AG04450 (cell line): ENCODE measurements around the gene TMEM259. TPM values are rescaled to one million over a fixed set of nuclear protein-coding genes. Genes with fewer than 3 reads are reported as not detected.

Experiments
- CTCF ChIA-PET: fragments of 300-600, 350-600 bp; formaldehyde crosslinking; extraction: SDS; loops from one replicate; lab custom pipeline; 2022; ENCODE audit warnings: antibody characterized with exemption, inconsistent platforms; lab: Charles Lee
- POLR2A ChIA-PET: fragments of 350-600 bp; formaldehyde crosslinking; extraction: SDS; loops from one replicate; lab custom pipeline; 2021; ENCODE audit warnings: antibody characterized with exemption, inconsistent platforms; lab: Yijun Ruan, JAX
- DNase-seq: peaks from one replicate; pipeline ENCODE4 v3.0.0-alpha.2; 2011; ENCODE audit warnings: low read depth, low spot score
- H3K27ac ChIP-seq: one replicate; pipeline ENCODE4 v1.5.1; 2012; ENCODE audit warnings: low read depth, low read length, control low read depth
- H3K27me3 ChIP-seq: one replicate; pipeline ENCODE4 v1.6.0; 2012; ENCODE audit warnings: low read length; ENCODE audit not compliant: control insufficient read depth, insufficient read depth
- H3K4me3 ChIP-seq: 2 replicates; pipeline ENCODE4 v1.5.1; 2011; ENCODE audit warnings: mild to moderate bottlenecking, low read depth, low read length, control low read depth
- H3K9me3 ChIP-seq: 2 replicates; pipeline ENCODE4 v1.5.1; 2012; ENCODE audit warnings: low read length; ENCODE audit not compliant: control insufficient read depth, insufficient read depth
- polyA plus RNA-seq: library from polyadenylated mRNA; depleted of rRNA; stranded (reverse); fragments of >200 nt; gene quantifications from 2 replicates; pipeline ENCODE4 v1.2.3, GENCODE V29; 2011
- TF ChIP-seq, protein P1 (sequence below): IDR thresholded peaks from 2 replicates; pipeline ENCODE4 v1.5.1; 2011; ENCODE audit warnings: low read depth, low read length, control low read depth, inconsistent platforms

Gene TMEM259
- polyA plus RNA-seq, 1 experiment, result 55.8 TPM

DNA sequence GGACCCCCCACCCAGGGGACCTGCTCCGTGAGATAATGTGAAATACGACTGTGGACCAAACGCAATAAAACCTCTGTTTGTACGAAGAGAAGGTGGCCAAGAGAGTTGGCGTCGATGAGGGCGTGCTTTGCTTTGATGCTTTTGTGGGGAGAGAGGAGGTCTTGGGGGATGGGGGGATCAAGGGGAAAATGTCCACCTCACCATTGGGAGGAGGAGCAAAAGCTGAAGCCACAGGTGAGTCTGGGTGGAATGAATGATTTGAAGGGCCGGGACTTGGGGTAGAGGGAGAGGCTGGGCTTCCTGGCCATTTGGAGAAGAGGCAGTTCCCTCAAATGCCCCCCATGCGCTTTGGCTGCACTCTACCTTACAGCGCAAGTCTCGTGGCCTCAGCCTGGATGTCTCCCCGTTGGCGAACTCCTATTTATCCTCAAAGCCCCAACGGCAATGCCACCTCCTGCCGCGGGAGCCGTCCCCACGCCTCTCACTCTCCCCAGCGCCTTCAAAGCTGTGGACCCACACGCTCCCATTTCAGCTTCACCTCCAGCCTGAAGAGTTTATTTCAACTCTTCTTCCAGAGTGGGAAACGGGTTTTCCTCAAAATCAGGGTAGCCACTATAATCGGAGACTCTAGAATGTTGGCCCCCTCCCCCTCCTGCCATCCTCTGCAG is 18.2 kb upstream of the TMEM259 start:
- TF ChIP-seq, protein P1, sequence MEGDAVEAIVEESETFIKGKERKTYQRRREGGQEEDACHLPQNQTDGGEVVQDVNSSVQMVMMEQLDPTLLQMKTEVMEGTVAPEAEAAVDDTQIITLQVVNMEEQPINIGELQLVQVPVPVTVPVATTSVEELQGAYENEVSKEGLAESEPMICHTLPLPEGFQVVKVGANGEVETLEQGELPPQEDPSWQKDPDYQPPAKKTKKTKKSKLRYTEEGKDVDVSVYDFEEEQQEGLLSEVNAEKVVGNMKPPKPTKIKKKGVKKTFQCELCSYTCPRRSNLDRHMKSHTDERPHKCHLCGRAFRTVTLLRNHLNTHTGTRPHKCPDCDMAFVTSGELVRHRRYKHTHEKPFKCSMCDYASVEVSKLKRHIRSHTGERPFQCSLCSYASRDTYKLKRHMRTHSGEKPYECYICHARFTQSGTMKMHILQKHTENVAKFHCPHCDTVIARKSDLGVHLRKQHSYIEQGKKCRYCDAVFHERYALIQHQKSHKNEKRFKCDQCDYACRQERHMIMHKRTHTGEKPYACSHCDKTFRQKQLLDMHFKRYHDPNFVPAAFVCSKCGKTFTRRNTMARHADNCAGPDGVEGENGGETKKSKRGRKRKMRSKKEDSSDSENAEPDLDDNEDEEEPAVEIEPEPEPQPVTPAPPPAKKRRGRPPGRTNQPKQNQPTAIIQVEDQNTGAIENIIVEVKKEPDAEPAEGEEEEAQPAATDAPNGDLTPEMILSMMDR, result no peak
- no peak overlapping the region; the same call in 1 of the 2 replicates for H3K4me3 ChIP-seq
- ChIA-PET POLR2A (interaction anchor here (0.6 to 8.2 kb wide), 12 partner anchors 10 to 230 kb away, joined by 3 to 126 read pairs (median 3); partner anchors contain the start of genes CNN2, GPX4 and RNU6-2), CTCF (interaction anchor here (0.7 to 1.1 kb wide), 2 partner anchors 10 to 224 kb away, joined by 3 read pairs; no protein-coding TSS in a partner anchor)
- no peaks in the 10 kb centered on the region for H3K27me3 ChIP-seq
- no peak for DNase-seq
- no peaks in the 10 kb centered on the region; the same call in 1 of the 2 replicates for H3K9me3 ChIP-seq
- peak overlapping the region; percentile 52 for H3K27ac ChIP-seq

DNA sequence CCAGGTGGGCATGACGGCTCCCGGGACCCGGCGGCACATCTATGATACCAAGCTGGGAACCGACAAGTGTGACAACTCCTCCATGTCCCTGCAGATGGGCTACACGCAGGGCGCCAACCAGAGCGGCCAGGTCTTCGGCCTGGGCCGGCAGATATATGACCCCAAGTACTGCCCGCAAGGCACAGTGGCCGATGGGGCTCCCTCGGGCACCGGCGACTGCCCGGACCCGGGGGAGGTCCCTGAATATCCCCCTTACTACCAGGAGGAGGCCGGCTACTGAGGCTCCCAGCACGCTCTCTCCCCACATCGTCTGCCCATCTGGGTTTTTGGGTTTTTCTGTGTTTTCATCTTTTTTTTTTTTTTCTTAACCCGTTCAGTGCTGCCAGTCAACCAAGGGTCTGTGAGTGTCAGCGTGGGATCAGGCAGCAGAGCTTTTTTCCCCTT is 16.7 kb upstream of the TMEM259 start:
- Histone ChIP-seq H3K4me3 (no peak overlapping the region), H3K27me3 (no peaks in the 10 kb centered on the region), H3K27ac (peak overlapping the region; percentile 31), H3K9me3 (no peaks in the 10 kb centered on the region; the same call in 1 of the 2 replicates)
- TF ChIP-seq, protein P1, result 0 out of 2 replicates have a peak, but pooled peaks have one; percentile 9
- DNase-seq, result no peak
- CTCF ChIA-PET, result no interaction called here
- POLR2A ChIA-PET, result interaction anchor here (0.6 to 8.2 kb wide), 4 partner anchors 9 to 65 kb away, joined by 3 to 126 read pairs (median 4); partner anchors contain the start of genes CNN2 and RNU6-2

DNA sequence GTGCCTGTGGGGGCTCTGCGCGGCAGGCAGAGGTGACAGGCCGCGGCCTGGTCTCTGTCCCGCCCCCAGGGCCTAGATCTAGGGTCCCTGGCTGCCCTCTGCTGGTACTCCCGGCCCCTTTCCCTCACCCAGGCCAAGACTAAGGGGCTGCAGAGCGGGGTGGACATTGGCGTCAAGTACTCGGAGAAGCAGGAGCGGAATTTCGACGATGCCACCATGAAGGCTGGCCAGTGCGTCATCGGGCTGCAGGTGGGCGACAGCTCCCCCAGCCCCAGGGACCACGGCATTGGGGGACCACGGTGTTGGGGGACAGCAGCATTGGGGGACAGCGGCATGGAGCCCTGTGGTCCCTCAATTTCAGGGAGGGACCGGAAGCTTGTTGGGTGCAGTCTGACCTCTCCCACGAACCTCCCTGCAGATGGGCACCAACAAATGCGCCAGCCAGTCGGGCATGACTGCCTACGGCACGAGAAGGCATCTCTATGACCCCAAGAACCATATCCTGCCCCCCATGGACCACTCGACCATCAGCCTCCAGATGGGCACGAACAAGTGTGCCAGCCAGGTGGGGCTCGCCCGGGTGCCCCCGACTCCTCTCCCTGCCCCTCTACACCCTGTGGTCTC is 15.2 kb upstream of the TMEM259 start:
- CTCF ChIA-PET, result no interaction called here
- TF ChIP-seq, protein P1, result peak; percentile 12; the same call in 1 of the 2 replicates
- H3K4me3 ChIP-seq, result no peak overlapping the region
- no peak for DNase-seq
- no peaks in the 10 kb centered on the region; the same call in 1 of the 2 replicates for H3K9me3 ChIP-seq
- POLR2A ChIA-PET, result interaction anchor here (1.1 to 8.2 kb wide), 2 partner anchors 7 to 67 kb away, joined by 5 to 126 read pairs; partner anchors contain the start of gene CNN2
- H3K27me3 ChIP-seq, result no peaks in the 10 kb centered on the region
- no peak overlapping the region for H3K27ac ChIP-seq

DNA sequence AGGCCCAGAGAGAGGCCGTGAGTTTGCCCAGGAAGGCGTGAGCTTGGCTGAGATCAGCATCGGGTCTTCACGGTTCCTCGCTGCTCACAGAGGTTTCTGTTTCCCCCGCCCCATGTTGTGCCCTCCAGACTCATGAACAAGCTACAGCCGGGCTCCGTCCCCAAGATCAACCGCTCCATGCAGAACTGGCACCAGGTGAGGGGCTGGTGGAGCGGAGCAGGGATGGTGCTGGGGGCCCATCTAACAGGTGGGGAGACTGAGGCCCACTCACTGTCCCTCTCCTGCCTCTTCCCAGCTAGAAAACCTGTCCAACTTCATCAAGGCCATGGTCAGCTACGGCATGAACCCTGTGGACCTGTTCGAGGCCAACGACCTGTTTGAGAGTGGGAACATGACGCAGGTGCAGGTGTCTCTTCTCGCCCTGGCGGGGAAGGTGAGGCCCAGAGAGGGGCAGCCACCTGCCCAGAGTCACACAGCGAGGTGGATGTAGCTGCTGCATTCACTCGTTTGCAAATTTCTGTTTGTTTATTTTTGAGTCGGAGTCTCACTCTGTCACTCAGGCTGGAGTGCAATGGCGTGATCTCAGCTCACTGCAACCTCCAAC is 11.4 kb upstream of the TMEM259 start:
- peaks cover 5% of the 10 kb centered on the region; the same call in 1 of the 2 replicates for H3K9me3 ChIP-seq
- no peaks in the 10 kb centered on the region for H3K27me3 ChIP-seq
- ChIA-PET CTCF (interaction anchor here (1.5 kb wide), 1 partner anchor 212 kb away, joined by 6 read pairs; no protein-coding TSS in a partner anchor), POLR2A (interaction anchor here (0.6 to 7.2 kb wide), 4 partner anchors 7 to 838 kb away, joined by 3 to 126 read pairs (median 4); partner anchors contain the start of gene ABCA7)
- DNase-seq, result no peak
- no peak overlapping the region for H3K4me3 ChIP-seq
- TF ChIP-seq, protein P1, result no peak
- no peak overlapping the region for H3K27ac ChIP-seq
